Activated T-cell treated with anti-CD3 and anti-CD28 coated beads, Interleukin-2, amount 50 U/mL, for 1 hour (primary cell): ENCODE results near the gene NRXN2.

Experiments used
- DNase-seq: peaks from one replicate; pipeline ENCODE4 v3.0.0-alpha.2; 2020

NRXN2 gene

GRCh38 chr11:64758330-64759079 lies 35.5 kb upstream of the NRXN2 start:
- DNase-seq, result no peak

GRCh38 chr11:64757549-64758329 lies 34.7 kb upstream of the NRXN2 start:
- no peak for DNase-seq

DNA sequence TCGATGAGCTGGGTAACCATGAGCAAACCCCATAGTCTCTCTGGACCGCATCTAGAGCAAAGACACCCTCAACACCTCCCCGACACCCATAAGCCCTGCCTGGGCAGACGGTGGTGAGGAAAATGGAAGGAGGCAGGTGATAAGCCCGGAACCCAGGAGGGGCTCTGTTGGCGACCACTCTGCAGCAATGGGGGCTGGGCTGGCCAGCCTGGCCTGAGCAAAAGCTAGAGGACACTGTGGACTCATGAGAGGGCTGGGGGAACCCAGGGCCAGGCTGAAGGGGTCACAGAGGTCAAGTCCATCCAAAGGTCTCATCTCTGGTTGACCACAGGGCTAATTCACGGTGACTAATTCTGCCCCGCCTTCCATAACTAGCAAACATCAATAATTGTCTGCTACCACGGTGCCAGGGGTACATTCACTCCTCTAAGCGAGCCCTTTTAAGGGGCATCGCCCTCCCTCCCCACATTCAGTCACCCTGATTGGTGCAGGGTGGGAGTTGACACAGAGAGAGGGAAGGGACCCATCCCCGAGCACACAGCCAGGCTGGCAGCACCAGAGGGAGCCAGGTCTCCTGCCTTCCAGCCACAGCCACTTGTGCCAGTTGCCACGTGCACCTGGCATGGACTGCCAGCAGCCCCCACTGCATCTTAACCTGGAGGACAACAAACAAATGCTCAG lies 32.8 kb upstream of the NRXN2 start:
- DNase-seq, result no peak

DNA sequence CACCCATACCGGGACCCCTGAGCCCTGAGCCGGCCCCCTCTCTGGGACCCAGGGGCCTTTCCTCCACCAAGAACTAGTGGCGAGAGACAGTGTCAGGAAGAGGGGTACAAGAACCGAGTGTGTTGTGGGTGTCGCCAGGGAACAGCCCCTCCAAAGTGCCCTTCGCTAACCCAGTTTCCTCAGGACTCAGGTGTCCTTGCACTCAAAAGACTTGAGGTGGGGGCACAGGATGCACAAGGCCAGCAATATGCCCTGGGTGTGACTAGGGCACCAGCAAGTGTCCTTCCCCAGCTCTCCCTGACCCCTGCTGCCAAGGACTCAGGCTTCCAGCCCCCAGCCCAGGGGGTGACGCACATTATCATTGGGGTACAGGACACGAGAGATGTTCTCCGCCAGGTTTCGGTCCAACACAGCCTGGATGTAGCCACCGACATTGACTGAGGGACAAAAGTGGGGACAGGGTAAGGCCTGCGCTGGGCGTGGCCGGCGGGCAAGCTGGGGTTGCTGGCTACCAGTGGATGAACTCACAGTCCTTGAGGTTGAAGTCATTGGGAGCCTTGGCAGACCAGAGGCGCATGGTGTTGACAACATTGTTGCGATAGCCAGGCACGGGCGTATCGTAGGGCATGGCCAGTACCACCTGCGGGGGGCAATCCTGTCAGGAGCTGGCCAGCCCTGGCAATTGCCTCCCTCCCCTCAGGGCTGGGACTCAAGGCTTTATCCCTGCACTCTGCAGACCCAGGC lies 32.1 kb upstream of the NRXN2 start:
- DNase-seq, result no peak

DNA sequence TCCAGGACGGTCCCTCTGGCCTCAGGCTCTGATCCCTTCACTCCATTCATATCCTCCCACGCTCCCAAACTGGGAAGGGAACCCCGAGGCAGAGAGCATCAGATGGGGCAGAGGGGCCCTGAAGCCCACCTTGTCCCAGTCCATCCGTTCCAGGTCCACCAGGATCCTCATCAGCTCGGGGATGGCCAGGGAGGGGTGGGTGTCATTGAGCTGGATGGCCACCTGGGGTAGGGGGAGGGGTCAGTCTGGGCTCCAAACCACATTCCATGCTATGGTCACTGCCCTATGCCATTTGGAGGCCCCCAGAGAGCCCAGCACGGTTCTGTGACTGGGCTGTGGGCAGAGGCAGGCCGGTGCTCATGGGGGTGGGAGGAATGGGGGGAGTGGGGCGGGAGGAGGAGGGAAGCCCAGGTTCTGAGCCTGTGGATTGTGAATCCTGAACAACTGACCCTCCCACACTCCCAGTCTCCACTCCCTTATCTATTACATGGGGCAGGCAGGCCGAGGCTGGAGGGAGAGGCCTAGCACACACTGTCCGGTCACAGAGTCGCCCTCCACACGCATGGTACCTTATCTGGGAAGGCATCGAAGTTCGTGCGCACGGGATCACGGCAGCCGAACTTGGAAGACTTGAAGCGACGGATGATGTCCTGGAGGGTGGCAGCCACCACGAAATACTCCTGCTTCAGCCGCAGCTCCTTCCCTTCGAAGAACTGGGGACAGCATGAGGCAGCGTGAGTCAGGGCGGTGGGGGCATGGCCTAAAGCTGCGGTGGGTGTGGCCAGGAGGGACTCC lies 31.3 kb upstream of the NRXN2 start:
- no peak for DNase-seq

- DNase-seq, result no peak
Observed at GRCh38 chr11:64753380-64754123, 30.6 kb upstream of the NRXN2 start.

GRCh38 chr11:64753019-64753379 lies 30.0 kb upstream of the NRXN2 start:
- DNase-seq, result no peak

- DNase-seq, result no peak
Observed at GRCh38 chr11:64752175-64752970, 29.4 kb upstream of the NRXN2 start.

DNA sequence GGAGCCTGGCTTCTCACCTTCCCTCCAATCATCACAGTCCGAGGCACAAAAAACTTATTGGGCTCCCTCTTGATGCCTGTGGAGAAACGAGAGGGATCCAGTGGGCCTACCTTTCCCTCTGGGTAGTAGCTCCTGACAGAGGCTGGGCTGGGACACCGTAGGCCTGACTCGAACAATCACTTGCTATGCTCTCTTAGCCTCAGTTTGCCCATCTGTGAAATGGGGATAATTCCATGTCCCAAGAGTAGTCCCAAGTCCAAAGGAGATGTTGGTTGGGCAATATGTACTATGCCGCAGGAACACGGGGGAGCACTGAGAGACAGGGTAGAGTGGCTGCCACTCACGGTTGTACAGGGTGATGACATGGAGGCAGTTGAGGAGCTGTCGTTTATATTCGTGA lies 28.6 kb upstream of the NRXN2 start:
- no peak for DNase-seq

DNA sequence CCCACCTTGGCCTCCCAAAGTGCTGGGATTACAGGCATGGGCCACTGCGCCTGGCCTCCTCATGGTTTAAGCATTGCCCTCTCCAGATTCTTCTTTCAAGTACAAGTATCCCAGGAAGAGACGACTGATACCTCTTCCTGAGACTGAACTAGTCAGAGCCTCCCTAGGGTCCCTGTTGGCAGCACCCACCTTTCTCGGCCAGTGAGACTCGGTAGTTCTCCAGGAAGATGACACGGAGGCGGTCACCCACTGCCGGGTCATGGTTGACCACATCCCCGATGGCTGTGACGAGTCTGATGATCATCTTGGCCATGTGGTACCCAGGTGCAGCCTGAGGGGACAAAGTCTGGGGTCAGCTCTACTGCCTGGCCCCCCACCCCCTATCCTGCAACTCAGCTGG lies 28.1 kb upstream of the NRXN2 start:
- DNase-seq, result no peak

- peak; percentile 13 for DNase-seq
Observed at GRCh38 chr11:64750361-64751054, 27.5 kb upstream of the NRXN2 start.

DNA sequence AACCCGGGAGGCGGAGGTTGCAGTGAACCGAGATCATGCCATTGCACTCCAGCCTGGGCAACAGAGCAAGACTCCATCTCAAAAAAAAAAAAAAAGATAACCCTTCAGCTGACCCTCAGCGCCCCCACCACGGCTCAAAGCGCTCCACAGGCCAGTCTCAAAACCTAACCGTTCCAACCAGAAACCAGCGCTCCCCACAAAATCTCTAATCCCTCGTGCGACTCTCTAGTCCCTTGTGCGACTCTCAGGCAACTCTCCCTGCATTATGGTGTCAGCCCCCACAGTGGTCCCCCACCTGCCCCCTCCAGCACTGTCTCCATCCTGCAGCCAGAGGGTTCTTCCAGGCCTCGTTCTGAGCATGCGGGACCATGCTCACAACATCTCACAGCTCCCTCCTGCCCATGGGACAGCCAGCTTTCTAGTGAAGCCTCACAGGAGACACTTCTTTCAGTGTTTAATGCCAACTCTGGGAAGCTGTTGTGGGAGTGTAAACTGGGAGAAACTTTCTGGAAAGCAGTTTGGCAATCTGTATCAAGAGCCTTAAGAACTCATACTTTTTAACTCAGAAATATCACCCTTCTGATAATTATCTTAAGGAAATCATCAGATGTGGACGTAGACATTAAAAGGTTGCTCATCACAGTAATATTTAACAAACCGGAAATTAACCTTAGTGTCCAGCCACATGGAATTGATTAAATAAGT lies 25.1 kb upstream of the NRXN2 start:
- DNase-seq, result no peak

DNA sequence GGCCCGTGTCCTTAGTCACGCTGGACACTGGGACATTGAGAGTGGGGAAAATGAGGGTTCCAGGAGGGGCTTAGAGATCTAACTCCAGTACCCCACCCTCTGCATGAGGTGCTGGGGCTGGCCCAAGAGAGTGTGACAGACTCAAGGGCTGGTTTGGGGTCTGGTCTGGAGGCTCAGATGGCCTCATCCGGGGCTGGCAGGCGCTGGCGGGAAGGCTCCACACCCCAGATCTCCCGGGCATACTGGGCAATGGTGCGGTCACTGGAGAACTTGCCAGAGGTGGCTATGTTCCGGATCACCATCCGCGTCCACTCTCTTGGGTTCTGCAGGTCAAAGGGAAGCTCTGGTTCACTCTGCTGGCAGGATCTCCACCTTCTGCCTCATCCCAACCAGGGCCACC lies 23.5 kb upstream of the NRXN2 start:
- no peak for DNase-seq

DNA sequence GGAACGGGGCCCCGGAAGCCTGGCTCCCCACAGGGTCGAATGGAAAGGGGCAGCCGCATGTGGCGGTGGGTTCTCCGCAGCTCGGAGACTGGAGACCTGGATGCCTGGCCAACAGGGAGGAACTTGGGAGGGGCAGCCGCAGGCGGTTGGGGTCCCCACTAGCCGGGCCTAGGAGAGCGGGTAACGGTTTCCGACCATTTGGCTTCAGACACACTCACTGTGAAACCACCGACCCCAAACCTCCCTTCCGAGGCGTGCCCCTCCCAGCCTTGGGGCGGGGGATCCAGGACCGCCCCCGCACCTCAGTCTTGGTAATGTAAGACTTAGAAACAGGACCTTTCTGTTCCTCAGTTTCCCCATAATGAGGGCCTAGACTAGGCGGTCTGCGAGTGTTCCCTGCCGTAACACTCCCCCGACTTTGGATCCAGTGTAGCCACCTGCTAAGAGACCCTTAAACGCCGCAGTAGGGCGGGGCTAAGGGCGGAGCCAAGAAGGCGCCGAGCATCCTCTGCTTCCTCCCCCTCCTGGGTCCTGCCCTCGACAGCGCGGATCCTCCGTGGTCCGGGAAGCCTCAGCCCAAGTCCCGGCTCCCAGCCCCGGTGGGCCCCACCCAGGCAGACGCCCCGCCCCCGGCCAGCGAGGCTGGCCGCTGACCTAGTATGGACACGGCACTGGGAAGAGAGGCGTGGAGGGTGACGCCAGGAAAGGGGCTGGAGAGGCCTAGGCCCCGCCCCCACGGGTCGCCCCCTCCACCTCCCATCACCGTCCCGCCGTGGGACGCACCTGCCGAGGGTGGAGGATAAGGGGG lies 22.7 kb upstream of the NRXN2 start:
- DNase-seq, result peak; percentile 86

- DNase-seq, result peak; percentile 84
Observed at GRCh38 chr11:64745189-64745520, 22.2 kb upstream of the NRXN2 start.

GRCh38 chr11:64744544-64745188 lies 21.7 kb upstream of the NRXN2 start:
- no peak for DNase-seq

- peak; percentile 92 for DNase-seq
Observed at GRCh38 chr11:64743591-64744543, 20.9 kb upstream of the NRXN2 start, which contains the start of gene RASGRP2. RASGRP2 (minus strand) TSS chr11:64744142; CDS start chr11:64742866, 1,276 bp downstream.
